Endodermal cell (in vitro differentiated cells): Measurements from ENCODE around the gene ZBTB39. TPM values are rescaled to one million over a fixed set of nuclear protein-coding genes. Genes with fewer than 3 reads are reported as not detected.

ENCODE experiments used
- DNase-seq: peaks from one replicate; pipeline ENCODE4 v3.0.0-alpha.2; 2017
- H3K27ac ChIP-seq: 2 replicates; pipeline ENCODE4 v1.5.1; 2013; ENCODE audit warnings: mild to moderate bottlenecking, low read depth, low read length, moderate library complexity
- H3K27me3 ChIP-seq: 2 replicates; pipeline ENCODE4 v1.6.1; 2013; ENCODE audit warnings: mild to moderate bottlenecking, low read length, moderate library complexity; ENCODE audit not compliant: insufficient read depth, control insufficient read depth, poor library complexity, severe bottlenecking
- H3K36me3 ChIP-seq: 2 replicates; pipeline ENCODE4 v1.7.0; 2013; ENCODE audit warnings: mild to moderate bottlenecking, low read length, moderate library complexity; ENCODE audit not compliant: control insufficient read depth, insufficient read depth
- H3K4me1 ChIP-seq: one replicate; pipeline ENCODE4 v1.7.0; 2013; ENCODE audit warnings: low read length; ENCODE audit not compliant: control insufficient read depth, insufficient read depth
- H3K4me3 ChIP-seq: 2 replicates; pipeline ENCODE4 v1.5.1; 2013; ENCODE audit warnings: mild to moderate bottlenecking, low read length, moderate library complexity
- H3K9ac ChIP-seq: 2 replicates; pipeline ENCODE4 v1.6.1; 2013; ENCODE audit warnings: mild to moderate bottlenecking, low read length, moderate library complexity; ENCODE audit not compliant: poor library complexity, severe bottlenecking; ENCODE audit errors: extremely low read depth
- H3K9me3 ChIP-seq: 2 replicates; pipeline ENCODE4 v1.6.1; 2013; ENCODE audit warnings: mild to moderate bottlenecking, low read length, moderate library complexity; ENCODE audit not compliant: control insufficient read depth
- H3K27ac Mint-ChIP-seq: 2 replicates; pipeline ENCODE4 v1.8.0; 2020; ENCODE audit warnings: mixed read lengths
- H3K27me3 Mint-ChIP-seq: 2 replicates; pipeline ENCODE4 v1.8.0; 2021; ENCODE audit warnings: mild to moderate bottlenecking, mixed read lengths; ENCODE audit not compliant: insufficient read depth
- H3K36me3 Mint-ChIP-seq: 2 replicates; pipeline ENCODE4 v1.8.0; 2020; ENCODE audit warnings: low read depth, mixed read lengths
- H3K4me1 Mint-ChIP-seq: 2 replicates; pipeline ENCODE4 v1.8.0; 2020; ENCODE audit warnings: mixed read lengths
- H3K4me3 Mint-ChIP-seq: 2 replicates; pipeline ENCODE4 v1.8.0; 2020; ENCODE audit warnings: mild to moderate bottlenecking, moderate library complexity, mixed read lengths
- H3K9me3 Mint-ChIP-seq: 2 replicates; pipeline ENCODE4 v1.8.0; 2020; ENCODE audit warnings: mild to moderate bottlenecking, mixed read lengths
- WGBS, 2 experiments: methylation state at CpG; one replicate each; pipeline versions ENCODE4 v1.1.5 to v1.1.7; 2013; ENCODE audit warnings: missing lambda C conversion rate in 2 of 2, mixed read lengths in 1 of 2; ENCODE audit not compliant: insufficient coverage in 1 of 2, insufficient read length in 1 of 2; 5-methylcytosine and 5-hydroxymethylcytosine counted together
- total RNA-seq, 2 donors: library from RNA; stranded (reverse); fragmentation: NEBNext Ultra II Directional in 1 of 2; extraction: Animal tissue kit (Norgen Biotek cat#: 25700) in 1 of 2; gene quantifications; 2 replicates in 1 of 2; 3 replicates in 1 of 2; pipeline ENCODE4 v1.2.1, GENCODE V29; 2021
- TF ChIP-seq, protein P1 (sequence below): fragments of 200-600 bp; sonication (generic); conservative IDR thresholded peaks from 2 replicates; pipeline ENCODE4 v1.5.0; 2021; ENCODE audit warnings: antibody characterized with exemption, mild to moderate bottlenecking

ZBTB39 gene
- total RNA-seq, 2 donors from 2014 or later, result 22.1 to 25.7 TPM

DNA sequence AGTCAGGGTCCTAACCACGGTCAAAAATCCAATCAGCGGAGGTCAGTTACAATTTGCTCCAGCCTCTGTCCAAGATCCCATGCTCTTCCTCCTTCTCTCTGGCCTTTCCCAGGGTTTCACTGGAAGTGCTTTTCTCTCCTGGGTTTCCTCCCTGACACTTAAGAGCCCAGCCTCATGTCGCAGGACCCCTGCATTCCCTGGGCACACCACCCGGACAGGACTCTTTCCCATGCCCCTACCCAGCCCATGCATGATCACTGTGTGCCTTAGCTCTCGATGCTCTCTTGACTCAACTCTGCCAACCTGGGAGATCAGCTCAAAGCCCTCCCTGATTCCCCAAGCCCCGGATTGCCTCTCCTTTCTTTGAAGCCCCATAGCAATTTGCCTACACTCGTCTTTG is 25.4 kb upstream of the ZBTB39 start:
- no peaks in the 10 kb centered on the region for H3K36me3 Mint-ChIP-seq
- H3K4me1 ChIP-seq, result no peaks in the 10 kb centered on the region
- no peak overlapping the region for H3K27ac ChIP-seq
- no peak overlapping the region for H3K4me3 ChIP-seq
- TF ChIP-seq, protein P1, sequence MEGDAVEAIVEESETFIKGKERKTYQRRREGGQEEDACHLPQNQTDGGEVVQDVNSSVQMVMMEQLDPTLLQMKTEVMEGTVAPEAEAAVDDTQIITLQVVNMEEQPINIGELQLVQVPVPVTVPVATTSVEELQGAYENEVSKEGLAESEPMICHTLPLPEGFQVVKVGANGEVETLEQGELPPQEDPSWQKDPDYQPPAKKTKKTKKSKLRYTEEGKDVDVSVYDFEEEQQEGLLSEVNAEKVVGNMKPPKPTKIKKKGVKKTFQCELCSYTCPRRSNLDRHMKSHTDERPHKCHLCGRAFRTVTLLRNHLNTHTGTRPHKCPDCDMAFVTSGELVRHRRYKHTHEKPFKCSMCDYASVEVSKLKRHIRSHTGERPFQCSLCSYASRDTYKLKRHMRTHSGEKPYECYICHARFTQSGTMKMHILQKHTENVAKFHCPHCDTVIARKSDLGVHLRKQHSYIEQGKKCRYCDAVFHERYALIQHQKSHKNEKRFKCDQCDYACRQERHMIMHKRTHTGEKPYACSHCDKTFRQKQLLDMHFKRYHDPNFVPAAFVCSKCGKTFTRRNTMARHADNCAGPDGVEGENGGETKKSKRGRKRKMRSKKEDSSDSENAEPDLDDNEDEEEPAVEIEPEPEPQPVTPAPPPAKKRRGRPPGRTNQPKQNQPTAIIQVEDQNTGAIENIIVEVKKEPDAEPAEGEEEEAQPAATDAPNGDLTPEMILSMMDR, result no peak
- no peaks in the 10 kb centered on the region for H3K36me3 ChIP-seq
- H3K27me3 Mint-ChIP-seq, result peaks cover 2% of the 10 kb centered on the region
- no peak overlapping the region for H3K9ac ChIP-seq
- no peak for DNase-seq
- H3K4me3 Mint-ChIP-seq, result no peak overlapping the region
- H3K4me1 Mint-ChIP-seq, result peaks cover 13% of the 10 kb centered on the region
- H3K9me3 Mint-ChIP-seq, result no peaks in the 10 kb centered on the region
- no peak overlapping the region for H3K27ac Mint-ChIP-seq
- WGBS, 2 experiments, result 85 to 90% methylated on average over 6 to 7 of the region's 7 CpGs
- no peaks in the 10 kb centered on the region for H3K27me3 ChIP-seq
- H3K9me3 ChIP-seq, result no peaks in the 10 kb centered on the region

DNA sequence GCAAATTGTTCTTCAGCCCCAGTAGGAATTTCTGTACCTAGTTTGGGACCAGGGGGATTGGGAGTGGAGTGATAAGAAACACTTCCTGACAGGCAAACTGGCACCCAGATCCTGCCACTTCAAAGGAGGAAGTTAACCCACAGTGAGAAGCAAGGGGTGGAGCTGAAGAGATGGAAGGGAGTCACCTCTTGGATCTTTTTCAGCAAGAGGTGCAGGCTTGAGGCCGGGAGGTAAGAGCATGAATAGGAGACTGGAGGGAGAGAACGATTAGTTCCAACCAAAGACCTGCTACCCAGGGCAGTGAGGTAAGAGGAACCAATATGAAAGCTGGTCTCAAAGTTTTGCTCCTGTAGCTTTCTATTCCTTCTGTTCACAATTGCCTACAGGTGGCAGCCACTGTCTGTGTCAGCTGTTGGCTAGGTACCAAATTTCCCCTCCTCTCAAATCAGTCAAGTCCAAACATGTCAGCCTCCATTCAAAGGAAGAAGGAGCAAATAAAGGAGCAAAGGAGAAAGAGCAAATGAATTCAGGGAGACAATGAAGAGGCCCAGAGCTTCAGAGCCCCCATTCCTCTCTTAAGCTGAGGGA is 24.9 kb upstream of the ZBTB39 start:
- no peak overlapping the region for H3K9ac ChIP-seq
- Mint-ChIP-seq H3K27ac (no peak overlapping the region), H3K9me3 (no peaks in the 10 kb centered on the region), H3K36me3 (no peaks in the 10 kb centered on the region), H3K27me3 (peaks cover 6% of the 10 kb centered on the region), H3K4me1 (peaks cover 15% of the 10 kb centered on the region), H3K4me3 (no peak overlapping the region)
- H3K27me3 ChIP-seq, result no peaks in the 10 kb centered on the region
- H3K9me3 ChIP-seq, result no peaks in the 10 kb centered on the region
- WGBS, 2 experiments, result 33 to 51% methylated on average over 2 of the region's 2 CpGs
- no peaks in the 10 kb centered on the region for H3K4me1 ChIP-seq
- H3K36me3 ChIP-seq, result no peaks in the 10 kb centered on the region
- no peak overlapping the region for H3K4me3 ChIP-seq
- TF ChIP-seq, protein P1, result peak; percentile 57
- no peak overlapping the region for H3K27ac ChIP-seq
- no peak for DNase-seq

DNA sequence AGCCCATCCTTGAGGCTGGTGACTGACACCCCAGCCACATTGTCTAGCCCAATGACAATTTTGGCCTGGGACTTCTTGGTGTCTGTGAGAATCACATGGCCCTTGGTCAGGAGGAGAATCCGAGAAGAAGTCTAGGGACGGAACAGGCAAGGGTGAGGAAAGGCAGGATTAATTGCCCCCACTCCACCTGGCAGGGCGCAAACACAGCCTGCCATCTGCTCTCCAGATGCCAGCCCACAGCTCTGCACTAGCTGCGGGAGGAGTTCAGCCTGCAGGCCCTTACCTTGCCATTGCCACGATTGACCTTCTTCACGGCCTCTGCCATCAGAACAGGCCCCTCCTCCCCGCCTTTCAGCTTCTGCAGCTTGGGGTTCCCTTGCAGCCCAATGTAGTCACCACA is 23.1 kb upstream of the ZBTB39 start:
- Histone ChIP-seq H3K9me3 (no peaks in the 10 kb centered on the region), H3K9ac (no peak overlapping the region), H3K27me3 (no peaks in the 10 kb centered on the region), H3K27ac (no peak overlapping the region), H3K4me3 (no peak overlapping the region), H3K4me1 (no peaks in the 10 kb centered on the region), H3K36me3 (no peaks in the 10 kb centered on the region)
- Mint-ChIP-seq H3K9me3 (no peaks in the 10 kb centered on the region), H3K27me3 (peaks cover 6% of the 10 kb centered on the region), H3K4me1 (peaks cover 15% of the 10 kb centered on the region), H3K36me3 (no peaks in the 10 kb centered on the region), H3K4me3 (no peak overlapping the region), H3K27ac (no peak overlapping the region)
- TF ChIP-seq, protein P1, result no peak
- WGBS, 2 experiments, result 88 to 95% methylated on average over 3 to 7 of the region's 7 CpGs
- DNase-seq, result no peak
